Measurements from ENCODE around the gene BRD7.

BRD7 gene

DNA sequence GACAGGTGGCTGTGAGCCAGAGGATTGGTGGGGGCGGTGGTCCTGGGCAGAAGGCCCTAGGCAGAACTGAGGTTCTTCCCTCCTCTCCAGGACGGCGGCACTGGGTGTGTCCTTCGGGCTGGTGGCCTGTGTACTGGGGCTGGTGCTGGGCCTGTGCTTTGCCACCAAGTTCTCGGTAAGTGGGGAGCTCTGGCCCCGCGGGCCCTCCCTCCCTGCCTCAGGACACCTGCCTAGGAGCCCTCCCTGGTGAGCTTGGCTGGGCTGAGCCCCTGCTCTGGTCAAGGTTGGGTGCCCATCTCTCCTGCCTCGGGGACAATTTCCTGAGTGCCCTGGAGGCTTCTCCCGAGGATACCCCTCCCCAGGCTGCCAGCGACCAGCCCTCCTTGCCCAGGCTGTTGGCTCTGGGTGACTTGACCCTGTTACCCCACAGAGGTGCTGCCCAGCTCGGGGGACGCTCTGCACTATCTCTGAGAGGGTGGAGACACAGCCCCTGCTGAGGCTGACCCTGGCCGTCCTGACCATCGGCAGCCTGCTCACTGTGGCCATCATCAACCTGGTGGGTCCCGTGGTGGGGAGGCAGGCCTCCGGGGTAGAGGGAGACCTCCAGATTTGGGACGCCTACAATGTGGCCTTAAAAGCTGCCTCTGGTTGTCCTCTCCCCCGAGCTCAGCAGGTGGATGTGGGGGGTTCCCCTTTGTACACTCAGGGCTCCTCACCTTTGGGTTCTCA is 60.4 kb downstream of the BRD7 start:
- H3K4me3 ChIP-seq (ENCODE audit: low read depth, low read length) = no peak overlapping the region
- TF ChIP-seq CTCF (IDR thresholded peaks at IDR 0.05; ENCODE audit: low read depth, low read length, missing control alignments) = no peak
- in situ Hi-C loops (cut with HindIII; ENCODE audit: low sequenced_read_pairs) = no loop called here
- DNase-seq (ENCODE audit: low read depth) = no peak

GRCh38 chr16:50306287-50306686 is 62.5 kb downstream of the BRD7 start:
- no peak for TF ChIP-seq CTCF (IDR thresholded peaks at IDR 0.05; ENCODE audit: low read depth, low read length, missing control alignments)
- no peak overlapping the region for H3K4me3 ChIP-seq (ENCODE audit: low read depth, low read length)
- in situ Hi-C loops (cut with HindIII; ENCODE audit: low sequenced_read_pairs) = no loop called here
- no peak for DNase-seq (ENCODE audit: low read depth)

- no peak for DNase-seq (ENCODE audit: low read depth)
- in situ Hi-C loops (cut with HindIII; ENCODE audit: low sequenced_read_pairs) = no loop called here
These were observed 63.2 kb downstream of the BRD7 start for GRCh38 chr16:50305441-50306061.

DNA sequence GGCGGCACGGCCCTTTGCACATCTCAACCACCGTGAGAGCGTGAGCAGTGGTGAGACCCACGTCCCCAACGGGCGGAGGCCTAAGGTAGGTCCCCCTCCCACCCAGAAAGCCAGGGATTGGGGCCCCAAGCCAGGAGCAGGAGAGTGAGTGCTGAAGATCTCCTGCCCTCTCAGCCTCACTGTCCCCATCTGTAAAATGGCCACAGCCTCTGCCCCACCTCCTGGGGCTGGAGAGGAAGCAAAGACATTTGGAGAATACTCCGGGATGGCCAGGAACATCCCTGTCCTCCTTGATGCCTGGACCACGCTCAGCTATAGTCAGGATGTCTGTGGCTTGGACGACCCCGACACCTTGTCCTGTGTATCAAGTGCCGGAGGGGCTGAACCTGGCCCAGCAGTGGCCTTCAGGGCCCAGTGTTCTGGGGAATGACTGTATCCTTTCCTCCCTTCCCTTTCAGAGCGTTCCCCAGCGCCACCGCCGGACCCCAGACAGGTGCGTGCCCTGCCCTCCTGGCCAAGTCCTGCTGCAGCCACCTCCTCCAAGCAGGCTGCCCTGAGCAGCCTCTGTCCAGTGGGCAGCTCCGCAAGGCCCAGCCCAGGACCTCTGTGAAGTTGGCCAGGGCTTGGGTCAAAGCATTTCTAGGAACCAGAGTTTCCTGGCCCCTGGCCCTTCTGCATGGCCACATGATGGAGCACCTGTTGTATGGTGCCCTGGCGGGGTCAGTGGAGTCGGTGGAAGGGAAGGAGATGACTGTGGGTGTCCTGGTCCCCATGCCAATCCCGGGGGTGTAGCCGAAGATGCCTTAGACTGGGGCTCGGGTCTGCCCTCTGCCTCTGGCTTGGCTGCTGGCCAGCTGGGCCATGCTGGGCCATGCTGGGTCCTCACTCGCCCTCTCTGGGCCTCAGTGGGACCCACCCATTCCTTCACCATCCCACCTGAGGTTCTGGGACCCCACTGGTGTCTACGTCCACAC is 64.0 kb downstream of the BRD7 start:
- in situ Hi-C loops (cut with HindIII; ENCODE audit: low sequenced_read_pairs) = loop anchor here (5.0 kb wide), 1 partner anchor 42 kb away; no protein-coding TSS in a partner anchor
- no peak for TF ChIP-seq CTCF (IDR thresholded peaks at IDR 0.05; ENCODE audit: low read depth, low read length, missing control alignments)
- H3K4me3 ChIP-seq (ENCODE audit: low read depth, low read length) = no peak overlapping the region
- DNase-seq (ENCODE audit: low read depth) = no peak

More at GRCh38 chr16:50305441-50306061, 63.2 kb downstream of the BRD7 start:
- H3K4me3 ChIP-seq (ENCODE audit: low read depth, low read length) = no peak overlapping the region
- TF ChIP-seq CTCF (IDR thresholded peaks at IDR 0.05; ENCODE audit: low read depth, low read length, missing control alignments) = no peak

DNA sequence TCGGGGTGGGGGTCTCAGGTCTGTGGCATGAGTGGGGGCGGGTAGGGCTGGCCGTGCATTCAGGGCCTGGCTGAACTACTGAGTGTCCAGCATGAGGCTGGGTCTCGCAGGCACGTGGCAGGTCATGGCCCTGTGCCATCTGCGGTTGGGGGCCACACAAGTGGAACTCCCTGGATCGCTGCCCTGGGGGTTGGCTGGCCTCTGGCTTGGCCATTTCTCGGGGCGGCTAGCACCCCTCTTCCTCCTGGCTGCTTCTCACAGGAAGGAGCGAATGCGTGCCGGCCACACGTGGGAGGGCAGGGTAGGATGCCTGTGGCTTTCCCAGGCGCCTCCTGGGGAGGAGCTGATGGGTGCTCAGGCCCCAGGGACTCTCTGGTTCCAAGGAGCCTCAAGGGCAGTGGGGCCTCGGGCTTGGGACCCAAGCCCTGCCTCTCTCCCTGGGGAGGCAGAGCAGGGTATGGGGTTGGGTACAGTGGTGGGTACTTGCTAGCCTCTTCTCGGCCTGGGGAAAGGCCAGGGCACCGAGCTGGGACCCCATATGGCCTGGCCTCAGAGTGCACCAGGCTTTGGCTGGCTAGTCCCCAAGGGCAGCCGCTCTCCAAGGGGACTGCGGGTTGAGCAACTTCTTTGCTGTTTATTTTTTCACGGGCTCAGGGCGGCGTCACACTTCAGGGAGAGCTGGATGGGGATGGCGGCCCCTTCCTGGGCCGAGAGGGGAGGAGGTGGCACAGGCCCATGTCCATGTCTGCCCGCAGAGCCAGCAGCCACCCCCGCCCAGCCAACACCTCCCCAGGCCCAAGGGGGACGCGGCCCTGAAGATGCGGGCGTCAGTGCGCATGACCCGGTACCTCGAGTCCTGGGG is 65.0 kb downstream of the BRD7 start:
- DNase-seq (ENCODE audit: low read depth) = no peak
- TF ChIP-seq CTCF (IDR thresholded peaks at IDR 0.05; ENCODE audit: low read depth, low read length, missing control alignments) = no peak
- in situ Hi-C loops (cut with HindIII; ENCODE audit: low sequenced_read_pairs) = loop anchor here (5.0 kb wide), 1 partner anchor 42 kb away; no protein-coding TSS in a partner anchor
- no peak overlapping the region for H3K4me3 ChIP-seq (ENCODE audit: low read depth, low read length)

Data from astrocyte of the cerebellum (primary cell).